ENCODE measurements around the gene GSTO1. TPM values are rescaled to one million over a fixed set of nuclear protein-coding genes. Genes with fewer than 3 reads are reported as not detected.

The GSTO1 gene
- total and polyA plus RNA-seq, 2 experiments from 2014 or later: 143 to 387 TPM

- no peak for DNase-seq
- H3K27ac ChIP-seq: no peak overlapping the region
- no peak for TF ChIP-seq EZH2 (IDR thresholded peaks at IDR 0.05; ENCODE audit: insufficient read depth, poor library complexity, severe bottlenecking)
- TF ChIP-seq EZH2phosphoT487 (IDR thresholded peaks at IDR 0.05; ENCODE audit: insufficient read depth, low read depth): no peak
- no peaks in the 10 kb centered on the region for H3K27me3 ChIP-seq (replicated peaks; ENCODE audit: insufficient read depth)
- no peak overlapping the region for H3K4me3 ChIP-seq
- no peak overlapping the region for H3K9ac ChIP-seq
- no peak overlapping the region for H2AFZ ChIP-seq
- H3K9me2 ChIP-seq (ENCODE audit: insufficient read depth): no peaks in the 10 kb centered on the region
- H3K4me1 ChIP-seq (ENCODE audit: insufficient read depth): peaks cover 11% of the 10 kb centered on the region
- peaks cover 23% of the 10 kb centered on the region for H3F3A ChIP-seq (ENCODE audit: insufficient read depth)
- H3K4me2 ChIP-seq (ENCODE audit: unreplicated experiment): no peak overlapping the region
- WGBS, 2 experiments (ENCODE audit: low coverage in 1 of 2, low lambda C conversion rate in 2 of 2, missing lambda C conversion rate in 2 of 2): 94 to 100% methylated on average over 1 of the region's 1 CpG
- H3K36me3 ChIP-seq (ENCODE audit: low read depth): no peaks in the 10 kb centered on the region
- peaks cover 13% of the 10 kb centered on the region for H3K79me2 ChIP-seq (ENCODE audit: insufficient read depth)
- H3K9me3 ChIP-seq (ENCODE audit: low read depth): no peaks in the 10 kb centered on the region
- no peaks in the 10 kb centered on the region for H4K20me1 ChIP-seq (ENCODE audit: insufficient read depth)
- in situ Hi-C loops (cut with MboI): no loop called here
These were observed 4.3 kb upstream of the GSTO1 start for GRCh38 chr10:104250371-104250770.

GRCh38 chr10:104251443-104251842 is 3.2 kb upstream of the GSTO1 start:
- H3K4me3 ChIP-seq: no peak overlapping the region
- no peaks in the 10 kb centered on the region for H3K27me3 ChIP-seq (replicated peaks; ENCODE audit: insufficient read depth)
- H2AFZ ChIP-seq: no peak overlapping the region
- peaks cover 30% of the 10 kb centered on the region for H3F3A ChIP-seq (ENCODE audit: insufficient read depth)
- H3K79me2 ChIP-seq (ENCODE audit: insufficient read depth): peaks cover 24% of the 10 kb centered on the region
- peaks cover 14% of the 10 kb centered on the region for H3K4me1 ChIP-seq (ENCODE audit: insufficient read depth)
- H3K9ac ChIP-seq: no peak overlapping the region
- H3K9me2 ChIP-seq (ENCODE audit: insufficient read depth): no peaks in the 10 kb centered on the region
- H4K20me1 ChIP-seq (ENCODE audit: insufficient read depth): no peaks in the 10 kb centered on the region
- no peak for DNase-seq
- in situ Hi-C loops (cut with MboI): no loop called here
- H3K27ac ChIP-seq: no peak overlapping the region
- H3K9me3 ChIP-seq (ENCODE audit: low read depth): no peaks in the 10 kb centered on the region
- WGBS, 2 experiments (ENCODE audit: low coverage in 1 of 2, low lambda C conversion rate in 2 of 2, missing lambda C conversion rate in 2 of 2): 79 to 82% methylated on average over 6 of the region's 6 CpGs
- H3K4me2 ChIP-seq (ENCODE audit: unreplicated experiment): no peak overlapping the region
- H3K36me3 ChIP-seq (ENCODE audit: low read depth): no peaks in the 10 kb centered on the region
- TF ChIP-seq EZH2 (IDR thresholded peaks at IDR 0.05; ENCODE audit: insufficient read depth, poor library complexity, severe bottlenecking): no peak
- no peak for TF ChIP-seq EZH2phosphoT487 (IDR thresholded peaks at IDR 0.05; ENCODE audit: insufficient read depth, low read depth)

- H3K27me3 ChIP-seq (replicated peaks; ENCODE audit: insufficient read depth): no peaks in the 10 kb centered on the region
- H3K9me3 ChIP-seq (ENCODE audit: low read depth): no peaks in the 10 kb centered on the region
- no peaks in the 10 kb centered on the region; the same call in 1 of the 2 replicates for H4K20me1 ChIP-seq (ENCODE audit: insufficient read depth)
- H3F3A ChIP-seq (ENCODE audit: insufficient read depth): peaks cover 32% of the 10 kb centered on the region
- in situ Hi-C loops (cut with MboI): no loop called here
- no peak for DNase-seq
- no peak overlapping the region for H3K4me2 ChIP-seq (ENCODE audit: unreplicated experiment)
- TF ChIP-seq EZH2phosphoT487 (IDR thresholded peaks at IDR 0.05; ENCODE audit: insufficient read depth, low read depth): no peak
- TF ChIP-seq EZH2 (IDR thresholded peaks at IDR 0.05; ENCODE audit: insufficient read depth, poor library complexity, severe bottlenecking): no peak
- H3K27ac ChIP-seq: no peak overlapping the region
- H3K9ac ChIP-seq: no peak overlapping the region
- H3K4me3 ChIP-seq: no peak overlapping the region
- H3K36me3 ChIP-seq (ENCODE audit: low read depth): peaks cover 1% of the 10 kb centered on the region; the same call in 1 of the 2 replicates
- peaks cover 20% of the 10 kb centered on the region for H3K4me1 ChIP-seq (ENCODE audit: insufficient read depth)
- H2AFZ ChIP-seq: no peak overlapping the region
- H3K9me2 ChIP-seq (ENCODE audit: insufficient read depth): no peaks in the 10 kb centered on the region
- peaks cover 33% of the 10 kb centered on the region for H3K79me2 ChIP-seq (ENCODE audit: insufficient read depth)
These were observed 2.3 kb upstream of the GSTO1 start for GRCh38 chr10:104252368-104252767.

- TF ChIP-seq EZH2phosphoT487 (IDR thresholded peaks at IDR 0.05; ENCODE audit: insufficient read depth, low read depth): no peak
- no peak for TF ChIP-seq EZH2 (IDR thresholded peaks at IDR 0.05; ENCODE audit: insufficient read depth, poor library complexity, severe bottlenecking)
- H3F3A ChIP-seq (ENCODE audit: insufficient read depth): peaks cover 36% of the 10 kb centered on the region
- H3K27ac ChIP-seq: no peak overlapping the region
- no peak overlapping the region for H3K4me3 ChIP-seq
- H4K20me1 ChIP-seq (ENCODE audit: insufficient read depth): no peaks in the 10 kb centered on the region; the same call in 1 of the 2 replicates
- H2AFZ ChIP-seq: no peak overlapping the region
- no peaks in the 10 kb centered on the region for H3K27me3 ChIP-seq (replicated peaks; ENCODE audit: insufficient read depth)
- DNase-seq: no peak
- peaks cover 27% of the 10 kb centered on the region for H3K4me1 ChIP-seq (ENCODE audit: insufficient read depth)
- WGBS, 2 experiments (ENCODE audit: low coverage in 1 of 2, low lambda C conversion rate in 2 of 2, missing lambda C conversion rate in 2 of 2): 94 to 100% methylated on average over 2 of the region's 2 CpGs
- in situ Hi-C loops (cut with MboI): no loop called here
- H3K79me2 ChIP-seq (ENCODE audit: insufficient read depth): peaks cover 41% of the 10 kb centered on the region
- H3K9me3 ChIP-seq (ENCODE audit: low read depth): no peaks in the 10 kb centered on the region
- no peak overlapping the region for H3K9ac ChIP-seq
- H3K4me2 ChIP-seq (ENCODE audit: unreplicated experiment): no peak overlapping the region
- H3K9me2 ChIP-seq (ENCODE audit: insufficient read depth): no peaks in the 10 kb centered on the region
- H3K36me3 ChIP-seq (ENCODE audit: low read depth): peaks cover 9% of the 10 kb centered on the region
These were observed 1.6 kb upstream of the GSTO1 start for GRCh38 chr10:104253106-104253505.
